ENCODE data around the gene ALCAM. TPM values are rescaled to one million over a fixed set of nuclear protein-coding genes. Genes with fewer than 3 reads are reported as not detected.

Gene ALCAM
- total and polyA plus RNA-seq, 2 donors (not counting 3 experiments of a cell fraction or from before 2014, with no cell fraction given): 46.3 to 118 TPM

DNA sequence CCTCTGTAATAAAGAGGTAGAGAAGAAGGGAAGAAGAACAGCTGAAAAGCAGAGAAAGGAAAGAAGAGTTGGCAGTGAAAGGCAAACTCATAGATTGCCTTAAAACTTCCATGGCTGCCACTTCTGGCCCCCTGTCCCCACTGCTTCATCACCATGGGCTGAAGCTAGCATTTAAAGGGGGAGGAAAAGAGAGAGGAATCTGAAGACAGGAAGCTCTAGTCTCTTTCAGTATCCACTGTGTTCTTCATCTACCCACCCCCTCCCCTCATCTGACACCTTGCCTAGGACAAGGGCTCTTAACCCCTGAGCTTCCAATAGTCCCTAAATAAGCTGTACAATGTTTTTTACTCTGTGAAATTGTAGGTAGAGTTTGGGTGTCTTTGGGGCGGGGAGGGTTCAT lies 60.6 kb downstream of the ALCAM start:
- Histone ChIP-seq H2AFZ (ENCODE audit: low read depth, low read length) (no peak overlapping the region), H4K20me1 (replicated peaks; ENCODE audit: control insufficient read depth, extremely low read depth, insufficient read depth, low read length) (no peaks in the 10 kb centered on the region), H3K27ac (ENCODE audit: insufficient read depth, low read depth, low read length) (no peak overlapping the region), H3K4me3 (replicated peaks in 1 of 3; ENCODE audit: insufficient read depth in 1 of 3, low read depth in 1 of 3, low read length in 3 of 3) (no peak overlapping the region), H3K9me3 (replicated peaks; ENCODE audit: control insufficient read depth, insufficient read depth, low read length) (no peaks in the 10 kb centered on the region), H3K9ac (replicated peaks; ENCODE audit: extremely low read depth, insufficient read depth, low read length) (no peak overlapping the region), H3K4me2 (ENCODE audit: insufficient read depth, low read length) (no peak overlapping the region), H3K36me3 (ENCODE audit: control insufficient read depth in 2 of 2, extremely low read depth in 1 of 2, insufficient read depth in 2 of 2, low read length in 2 of 2) (no peaks in the 10 kb centered on the region), H3K9me1 (replicated peaks; ENCODE audit: control insufficient read depth, extremely low read depth, insufficient read depth, low read length) (no peaks in the 10 kb centered on the region), H3K27me3 (ENCODE audit: control insufficient read depth in 2 of 2, insufficient read depth in 2 of 2, low read length in 2 of 2) (no peaks in the 10 kb centered on the region), H3K4me1 (ENCODE audit: control insufficient read depth, extremely low read depth, insufficient read depth, low read length) (no peaks in the 10 kb centered on the region), H3K79me2 (ENCODE audit: control insufficient read depth, insufficient read depth, low read length) (peaks cover 17% of the 10 kb centered on the region)
- dilution Hi-C loops (cut with MboI; ENCODE audit: extremely low pct_ligation_motif_present, low sequenced_read_pairs): no loop called here
- ChIA-PET CTCF (no interaction called here), POLR2A (no interaction called here)
- intact Hi-C loops (cut with micrococcal nuclease): no loop called here
- TF ChIP-seq, protein P1, sequence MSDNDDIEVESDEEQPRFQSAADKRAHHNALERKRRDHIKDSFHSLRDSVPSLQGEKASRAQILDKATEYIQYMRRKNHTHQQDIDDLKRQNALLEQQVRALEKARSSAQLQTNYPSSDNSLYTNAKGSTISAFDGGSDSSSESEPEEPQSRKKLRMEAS (IDR thresholded peaks at IDR 0.05; ENCODE audit: insufficient read depth, insufficient read length): no peak
- no peak for TF ChIP-seq POLR2AphosphoS5 (IDR thresholded peaks at IDR 0.05; ENCODE audit: insufficient read depth, low read depth, low read length)
- no peak for TF ChIP-seq EZH2 (IDR thresholded peaks at IDR 0.05; ENCODE audit: borderline replicate concordance, low read depth, low read length, severe bottlenecking)
- TF ChIP-seq POLR2A (IDR thresholded peaks at IDR 0.05; ENCODE audit: low read depth, low read length): no peak
- TF ChIP-seq JUN (IDR thresholded peaks at IDR 0.05; ENCODE audit: borderline replicate concordance, insufficient read depth, insufficient read length, low read depth): no peak
- no peak for TF ChIP-seq MYC (IDR thresholded peaks at IDR 0.05; ENCODE audit: low read depth, low read length)
- no peak for TF ChIP-seq GATA2 (IDR thresholded peaks at IDR 0.05; ENCODE audit: insufficient read depth, insufficient read length, low read depth, low read length)
- TF ChIP-seq CTCF (IDR thresholded peaks at IDR 0.05; ENCODE audit: extremely low read depth in 1 of 2, insufficient read depth in 1 of 2, low read depth in 1 of 2, low read length in 2 of 2): no peak
- TF ChIP-seq FOS (IDR thresholded peaks at IDR 0.05; ENCODE audit: borderline replicate concordance, insufficient read depth, low read length): no peak
- FAIRE-seq (no peak), DNase-seq (ENCODE audit: low read depth, low spot score) (no peak)
- BruUV-seq (replicated peaks): no TSS peak
